Posterior vena cava (tissue), 2 donors: ENCODE data around the gene ATP8A2. TPM values are rescaled to one million over a fixed set of nuclear protein-coding genes. Genes with fewer than 3 reads are reported as not detected.

Experiments
- DNase-seq: peaks from one replicate; pipeline ENCODE4 v3.0.0-alpha.2; 2020; ENCODE audit warnings: low spot score
- intact Hi-C, 2 donors: fragments of 100-400 bp; cut with DNase I; formaldehyde crosslinking; loops; one replicate each; pipeline versions ENCODE4 v1.14.1 to v1.14.2; 2022 to 2023
- total RNA-seq, 2 donors: library from RNA; stranded (reverse); fragmentation: NEBNext Ultra II Directional; extraction: Animal tissue kit (Norgen Biotek cat#: 25700); gene quantifications; one replicate each; pipeline ENCODE4 v1.2.1, GENCODE V29; 2021
- donor health status: DM: yes; HTN: yes; CAD: no.
- donor health status: DM: yes; HTN: yes; CAD: no.

ATP8A2 gene
- total RNA-seq, 2 donors from 2014 or later: 0.24 to 0.60 TPM

GRCh38 chr13:25587326-25587980 lies 215.7 kb downstream of the ATP8A2 start:
- intact Hi-C loops: no loop called here
- DNase-seq: no peak

DNA sequence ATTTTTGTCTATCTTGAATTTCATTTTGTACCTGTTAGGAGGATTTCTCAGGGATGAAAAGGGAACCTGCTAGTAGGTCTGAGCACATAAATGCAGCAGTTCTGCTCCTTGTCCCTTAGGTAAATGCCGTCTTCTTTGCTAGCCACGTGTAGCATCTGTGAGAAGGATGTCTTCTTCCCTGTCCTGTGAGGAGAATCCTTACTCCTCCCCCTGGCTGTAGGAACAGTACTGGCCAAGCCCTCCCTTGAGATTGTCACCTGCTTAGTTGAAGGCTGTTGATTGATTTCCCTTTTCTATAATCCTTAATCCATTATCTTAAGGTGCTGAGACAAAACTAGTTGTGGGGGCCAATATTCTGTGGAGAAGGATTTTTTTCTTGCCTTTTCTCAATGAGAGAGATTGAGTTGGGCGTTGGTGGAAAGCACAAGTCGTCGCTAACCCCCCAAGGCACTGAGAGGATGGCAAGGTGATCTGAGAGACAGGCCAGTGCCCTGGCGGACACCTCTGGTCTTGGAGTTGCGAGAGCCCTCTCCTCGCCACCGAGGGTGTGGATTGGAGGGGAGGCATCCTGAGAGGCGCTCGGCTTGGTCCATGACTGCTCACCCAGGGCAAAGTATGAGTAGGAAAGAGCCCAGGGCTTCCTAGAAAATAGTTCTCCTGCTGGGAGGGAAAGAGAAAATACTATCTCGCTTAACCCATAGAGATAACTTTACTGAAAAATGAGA lies 216.7 kb downstream of the ATP8A2 start:
- no peak for DNase-seq
- intact Hi-C loops: no loop called here

DNA sequence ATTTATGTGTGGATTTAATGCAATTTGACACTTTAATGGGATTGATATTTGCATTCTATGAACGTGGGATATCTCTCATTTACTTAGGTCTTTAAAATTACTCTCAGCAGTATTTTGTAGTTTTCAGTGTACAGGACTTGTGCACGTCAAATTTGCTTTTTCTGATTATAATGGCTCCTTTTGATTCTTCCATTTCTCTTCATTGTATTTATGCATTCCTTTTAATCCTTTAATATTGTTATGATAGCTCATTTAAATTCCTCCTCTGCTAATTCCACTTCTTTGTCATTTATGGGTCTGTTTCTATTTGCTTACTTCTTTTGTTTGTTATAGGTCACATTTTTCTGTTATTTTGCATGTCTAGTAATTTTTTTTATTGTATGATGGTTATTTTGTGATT lies 226.6 kb downstream of the ATP8A2 start:
- intact Hi-C loops: no loop called here
- DNase-seq: no peak

GRCh38 chr13:25602176-25602575 lies 230.4 kb downstream of the ATP8A2 start:
- intact Hi-C loops: no loop called here

GRCh38 chr13:25604106-25604505 lies 232.3 kb downstream of the ATP8A2 start:
- no peak for DNase-seq
- intact Hi-C loops: no loop called here

More at GRCh38 chr13:25602176-25602575, 230.4 kb downstream of the ATP8A2 start:
- DNase-seq: no peak

- intact Hi-C loops: no loop called here
- no peak for DNase-seq
These were observed 235.3 kb downstream of the ATP8A2 start for GRCh38 chr13:25607096-25607495.

DNA sequence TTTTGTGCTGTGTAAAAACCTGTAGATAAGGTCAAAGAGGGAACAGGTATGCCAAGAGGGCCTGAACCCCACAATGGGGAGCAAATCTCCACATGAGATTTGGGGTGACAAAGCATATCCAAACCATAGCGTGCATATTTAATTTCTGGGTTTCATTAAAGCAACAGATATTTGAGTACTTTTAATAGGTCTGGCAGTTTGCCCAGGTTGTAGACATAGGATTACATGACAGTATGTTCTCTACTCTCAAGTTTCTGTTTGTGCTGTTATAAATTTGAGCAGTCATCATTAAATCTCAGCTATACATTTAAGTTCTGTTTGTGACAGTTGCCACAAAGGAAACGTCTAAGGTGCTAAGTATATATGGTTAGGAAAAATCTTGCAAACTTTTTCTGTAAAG lies 236.4 kb downstream of the ATP8A2 start:
- no peak for DNase-seq
- intact Hi-C loops: no loop called here

DNA sequence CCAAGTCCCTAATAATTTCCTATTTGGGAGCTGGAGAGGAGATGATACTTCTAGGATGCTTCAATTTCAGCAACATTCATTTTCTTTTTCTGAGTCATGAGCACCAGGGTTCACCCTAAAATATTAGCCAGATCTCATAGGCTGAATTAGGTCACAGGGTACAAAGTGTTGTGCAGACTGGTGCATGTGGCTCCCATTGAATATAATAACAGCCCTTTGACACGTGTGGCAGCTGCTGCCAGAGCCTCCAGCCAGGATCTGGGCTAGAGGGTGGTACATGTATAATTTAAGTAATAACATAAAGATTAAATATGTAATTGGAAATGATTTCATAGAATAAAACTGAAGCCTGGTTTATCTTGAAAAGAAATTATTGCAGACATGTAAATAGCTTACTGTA lies 244.9 kb downstream of the ATP8A2 start:
- intact Hi-C loops: no loop called here
- no peak for DNase-seq

DNA sequence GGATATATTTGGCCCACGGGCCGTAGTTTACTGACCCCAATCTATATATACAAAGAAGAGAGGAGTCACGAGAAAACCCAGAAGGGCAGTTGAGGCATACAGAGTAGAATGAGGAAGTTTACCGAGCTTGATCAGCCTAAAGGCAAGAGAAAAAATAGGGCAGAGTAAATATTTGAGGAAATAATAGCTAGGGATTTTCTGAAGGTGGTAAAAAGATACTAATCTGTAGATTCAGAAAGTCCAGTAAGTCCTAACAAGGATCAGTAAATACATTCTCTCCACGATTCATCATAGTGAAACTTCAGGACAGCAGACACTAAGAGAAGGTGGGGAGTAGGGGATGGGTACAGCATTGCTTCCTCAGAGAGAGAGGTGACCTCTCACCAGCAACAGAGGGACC lies 248.1 kb downstream of the ATP8A2 start:
- no peak for DNase-seq
- intact Hi-C loops: no loop called here

DNA sequence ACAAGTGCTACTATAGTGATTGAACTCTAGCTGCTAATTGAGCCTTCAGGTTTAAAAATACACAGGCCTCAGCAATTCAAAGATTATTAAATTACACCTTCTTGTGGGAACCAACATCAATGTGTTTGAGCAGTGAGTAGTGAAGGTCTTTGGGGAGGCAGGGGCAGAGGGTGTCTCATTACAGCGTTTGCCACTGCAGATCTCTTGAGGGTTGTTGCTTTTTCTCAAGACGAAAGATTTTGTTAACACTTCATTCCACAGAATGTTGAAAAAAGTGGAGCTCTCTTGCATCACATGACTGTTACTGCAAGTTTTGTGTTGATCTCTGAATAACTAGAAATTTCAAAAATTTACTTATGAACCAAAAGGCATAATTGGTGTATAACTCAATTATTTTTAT lies 253.6 kb downstream of the ATP8A2 start:
- intact Hi-C loops: no loop called here
- no peak for DNase-seq

DNA sequence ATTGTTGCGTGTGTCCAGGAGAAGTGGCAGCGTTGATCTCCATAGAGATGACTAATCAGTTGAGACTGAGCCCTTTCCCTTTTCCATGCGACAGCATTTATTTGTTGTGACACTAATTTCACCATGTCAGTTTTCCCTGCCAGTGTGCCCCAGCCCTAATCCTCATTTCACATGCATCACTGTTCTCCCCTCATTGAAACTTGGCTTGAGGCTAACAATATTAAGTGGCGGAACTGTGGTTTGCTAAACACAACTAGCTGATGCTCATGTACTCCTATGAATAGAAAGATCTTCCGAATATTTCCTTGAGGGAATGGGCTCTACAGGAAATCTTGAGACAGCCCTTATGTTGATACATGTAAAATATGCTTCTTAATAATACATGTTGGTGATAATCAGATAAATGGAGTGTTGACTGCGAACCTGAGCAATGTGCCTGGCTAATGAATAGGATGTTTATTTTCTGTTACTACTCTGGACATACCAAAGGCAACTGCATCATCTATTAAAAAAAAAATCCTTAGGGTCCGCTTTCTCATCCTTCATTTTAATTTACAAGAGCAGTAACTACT lies 258.6 kb downstream of the ATP8A2 start:
- intact Hi-C loops: no loop called here
- DNase-seq: no peak

GRCh38 chr13:25632166-25632888 lies 260.6 kb downstream of the ATP8A2 start:
- no peak for DNase-seq
- intact Hi-C loops: no loop called here

DNA sequence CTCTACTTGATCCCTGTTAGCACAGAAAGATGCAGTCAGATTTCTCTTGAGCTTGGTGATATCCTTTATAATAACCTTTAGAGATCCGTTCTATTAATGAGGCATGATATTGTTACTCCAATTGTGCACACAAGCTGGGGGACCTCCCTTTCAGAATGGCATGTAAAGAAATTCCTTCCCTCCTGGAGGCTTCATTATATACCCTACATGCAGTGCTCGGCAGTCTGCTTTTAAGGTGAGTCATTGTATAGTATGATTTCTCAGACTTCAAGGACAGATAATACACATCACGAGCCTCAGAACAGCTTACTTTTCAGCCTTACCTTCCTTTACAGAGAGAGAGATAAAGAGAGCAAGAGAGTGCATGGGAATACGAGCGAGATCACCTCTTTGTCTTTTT lies 261.3 kb downstream of the ATP8A2 start:
- DNase-seq: no peak
- intact Hi-C loops: no loop called here

DNA sequence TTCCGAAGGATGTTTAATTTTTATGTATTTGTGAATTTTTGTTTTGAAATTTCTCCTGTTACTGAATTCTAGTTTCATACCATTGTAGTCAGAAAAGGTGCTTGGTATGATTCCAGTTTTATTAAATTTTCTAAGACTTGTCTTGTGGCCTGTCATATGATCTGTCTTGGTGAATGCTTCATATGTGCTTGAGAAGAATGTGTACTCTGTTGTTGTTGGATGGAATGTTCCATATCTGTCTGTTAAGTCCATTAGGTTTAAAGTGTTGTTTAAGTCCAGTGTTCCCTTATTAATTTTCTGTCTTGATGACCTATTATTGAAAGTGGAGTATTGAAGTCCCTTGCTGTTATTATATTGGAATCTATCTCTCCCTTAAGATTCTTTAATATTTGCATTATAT lies 273.9 kb downstream of the ATP8A2 start:
- intact Hi-C loops: no loop called here
- DNase-seq: no peak

GRCh38 chr13:25649001-25649633 lies 277.3 kb downstream of the ATP8A2 start:
- intact Hi-C loops: no loop called here
- no peak for DNase-seq

DNA sequence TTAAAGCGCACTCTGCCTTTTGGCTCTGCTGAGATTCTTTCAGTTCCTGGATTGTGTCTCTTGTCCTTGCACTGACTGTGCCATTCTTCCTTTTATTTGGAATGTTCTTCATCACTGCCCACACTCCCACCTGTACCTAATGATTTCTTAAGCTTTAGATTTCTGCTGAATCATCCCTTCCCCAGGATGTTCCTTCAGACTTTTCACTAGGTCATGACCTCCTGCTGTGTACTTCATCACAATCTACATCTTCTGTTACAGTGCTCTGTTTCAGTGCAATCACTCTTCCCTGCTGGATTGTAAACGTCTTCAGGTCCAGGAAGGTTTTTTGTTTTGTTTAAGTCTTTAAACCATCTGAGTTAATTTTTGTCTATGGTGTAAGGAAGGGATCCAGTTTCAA lies 281.0 kb downstream of the ATP8A2 start:
- no peak for DNase-seq
- intact Hi-C loops: no loop called here

DNA sequence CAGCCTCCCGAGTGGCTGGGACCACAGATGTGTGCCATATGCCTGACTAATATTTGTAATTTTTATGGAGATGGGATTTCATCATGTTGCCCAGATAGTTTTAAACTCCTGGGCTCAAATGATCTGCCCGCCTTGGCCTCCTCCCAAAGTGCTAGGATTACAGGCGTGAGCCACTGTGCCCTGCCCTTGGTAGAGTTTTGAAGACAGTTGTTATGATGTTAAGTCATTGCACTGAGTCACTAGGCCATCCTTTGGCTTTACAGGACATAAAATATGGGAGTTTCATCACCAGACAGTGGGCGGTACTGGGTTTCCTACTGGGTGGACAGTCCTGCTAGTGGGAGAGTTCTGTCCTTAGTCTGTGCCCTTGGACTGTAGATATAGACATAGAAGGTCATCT lies 282.5 kb downstream of the ATP8A2 start:
- intact Hi-C loops: no loop called here

DNA sequence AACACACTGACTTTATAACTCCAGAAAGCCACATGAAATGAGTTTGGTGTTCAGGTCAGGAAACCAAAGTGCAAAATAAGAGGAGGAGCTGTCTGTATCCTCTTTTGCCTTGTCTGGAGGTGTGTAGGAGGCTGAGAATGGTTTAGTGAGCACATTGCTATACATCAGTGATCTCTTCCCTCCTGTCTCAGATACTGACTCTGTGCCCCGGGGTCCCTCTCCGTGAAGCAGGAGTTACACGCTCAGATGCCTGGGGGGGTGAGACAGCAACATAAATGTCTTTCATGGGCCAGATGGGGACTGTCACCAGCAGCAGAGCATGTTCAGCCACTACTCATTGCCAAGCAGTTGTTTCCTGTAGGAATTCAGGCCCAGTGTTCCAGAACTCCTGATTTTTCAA lies 285.4 kb downstream of the ATP8A2 start:
- no peak for DNase-seq
- intact Hi-C loops: no loop called here

More for the DNA sequence above, 282.5 kb downstream of the ATP8A2 start:
- no peak for DNase-seq

DNA sequence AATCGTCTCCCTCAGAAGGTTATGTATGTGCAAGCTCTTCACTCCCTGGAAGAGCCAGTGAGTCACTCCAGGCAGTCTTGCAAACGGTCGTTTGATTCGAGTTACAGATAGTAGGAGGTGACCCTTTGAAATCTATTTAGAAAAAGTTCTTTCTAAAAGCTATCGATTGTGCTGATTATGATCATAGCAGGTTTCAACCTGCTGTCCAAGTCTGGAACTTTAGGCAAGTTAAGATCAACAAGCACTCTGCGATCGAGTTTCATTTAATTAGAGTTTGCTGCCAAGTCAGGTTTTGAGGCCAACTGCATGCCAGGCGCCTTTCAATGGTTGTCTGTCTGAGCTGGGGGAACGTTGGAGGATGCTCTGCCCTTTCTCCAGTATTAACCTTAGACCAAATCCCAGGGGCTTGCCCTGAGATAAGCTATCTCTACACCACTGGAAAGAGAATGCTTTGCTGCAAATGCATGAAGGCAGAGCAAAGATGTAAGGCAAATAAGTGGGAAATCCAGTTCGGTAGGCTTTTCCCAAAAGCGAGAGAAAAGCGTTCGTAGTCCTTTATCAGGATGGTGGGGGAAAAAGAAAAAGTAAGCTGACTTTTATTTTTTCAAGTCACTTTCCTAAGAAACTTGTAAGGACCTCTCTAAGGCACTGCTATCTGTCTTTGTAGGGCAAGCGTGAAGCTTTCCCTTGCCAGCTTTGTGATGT lies 287.5 kb downstream of the ATP8A2 start:
- intact Hi-C loops: no loop called here
- DNase-seq: no peak
